Renal cortex interstitium (tissue), 11 donors: Measurements from ENCODE around the gene MICU2. TPM values are rescaled to one million over a fixed set of nuclear protein-coding genes. Genes with fewer than 3 reads are reported as not detected.
"Not testable (repeated sequence)": the region's sequence is repeated elsewhere in the genome, so short reads cannot be mapped to it uniquely, and the experiment has no call there.

Source experiments
- DNase-seq, 11 donors: peaks; one replicate each; pipeline ENCODE4 v3.0.0-alpha.2; 2013; ENCODE audit warnings: low read depth in 9 of 11, low spot score in 4 of 11; ENCODE audit errors: extremely low read depth in 1 of 11
- polyA plus RNA-seq, 3 donors: library from polyadenylated mRNA; unstranded; fragments of 120-200 nt; gene quantifications; one replicate each; pipeline ENCODE4 v1.2.1, GENCODE V29; 2013; ENCODE audit not compliant: insufficient read length in 3 of 3

MICU2 gene
- polyA plus RNA-seq, 3 donors, result 92.3 to 114 (median 107) TPM

DNA sequence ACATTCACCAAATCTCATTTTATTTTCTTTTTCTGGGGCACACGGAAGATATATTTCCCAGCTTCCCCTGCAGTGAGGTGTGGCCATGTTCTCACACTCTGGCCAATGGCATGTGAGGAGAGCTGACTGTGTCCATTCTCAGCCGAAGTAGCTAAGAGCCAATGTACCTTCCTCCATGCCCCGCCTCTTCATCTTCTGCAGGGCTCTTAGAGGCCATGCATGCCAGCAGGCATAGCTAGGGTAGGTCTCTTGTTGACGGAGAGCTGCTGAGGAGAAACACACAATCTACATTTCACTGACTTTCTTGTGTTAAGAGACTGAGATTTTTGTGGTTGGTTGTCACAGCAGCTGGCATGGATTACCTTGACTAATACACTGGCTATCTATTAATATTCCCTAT, 9.8 kb upstream of the MICU2 start:
- DNase-seq, result no peak

DNA sequence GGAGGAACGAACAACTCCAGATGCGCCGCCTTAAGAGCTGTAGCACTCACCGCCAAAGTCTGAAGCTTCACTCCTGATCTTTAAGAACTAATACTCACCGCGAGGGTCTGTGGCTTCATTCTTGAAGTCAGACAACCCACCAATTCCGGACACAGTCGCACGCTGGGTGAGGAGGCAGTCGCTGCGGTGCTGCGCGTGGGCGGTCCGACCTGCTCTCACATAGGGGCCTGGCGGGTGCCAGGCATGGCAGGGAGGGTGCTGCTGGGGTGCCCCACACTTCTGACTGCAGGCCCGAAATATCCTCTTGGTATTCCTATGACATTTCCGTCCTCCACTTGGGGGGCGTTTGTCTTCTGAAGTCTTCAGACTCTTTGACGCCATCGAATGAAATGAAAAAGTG, 7.4 kb upstream of the MICU2 start:
- no peak for DNase-seq

DNA sequence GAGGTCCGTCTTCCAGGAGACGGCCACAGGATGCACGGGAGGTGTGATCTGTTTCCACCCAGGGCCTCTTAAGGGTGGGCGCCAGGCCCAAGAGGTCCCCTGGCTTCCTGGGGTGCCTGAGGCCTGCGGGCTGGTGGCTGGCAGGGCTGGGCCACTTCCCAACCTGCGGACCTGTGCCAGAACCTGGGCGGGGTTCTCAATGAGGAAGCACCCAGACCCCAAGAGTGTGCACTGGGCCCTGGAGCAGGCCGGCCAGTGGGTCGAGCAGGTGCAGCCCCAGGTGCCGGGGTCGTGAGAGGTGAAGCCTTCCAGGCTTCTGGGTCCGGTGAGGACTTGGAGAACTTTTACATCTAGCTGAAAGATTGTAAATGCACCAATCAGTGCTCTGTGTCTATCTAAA, 6.7 kb upstream of the MICU2 start:
- no peak for DNase-seq

DNA sequence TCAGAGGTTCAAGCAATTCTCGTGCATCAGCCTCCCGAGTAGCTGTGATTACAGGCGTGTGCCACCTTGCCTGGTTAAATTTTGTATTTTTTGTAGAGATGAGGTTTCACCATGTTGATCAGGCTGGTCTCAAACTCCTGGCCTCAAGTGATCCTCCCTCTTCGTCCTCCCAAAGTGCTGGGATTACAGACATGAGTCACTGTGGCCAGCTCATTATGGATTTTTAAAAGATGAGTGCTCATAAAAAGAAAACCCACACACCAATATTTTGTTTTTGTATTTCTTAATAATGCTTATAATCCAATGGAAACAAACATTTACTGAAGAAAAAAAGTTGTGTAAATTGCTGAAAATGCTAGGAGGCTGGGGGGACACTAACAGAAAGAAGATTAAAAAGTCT, 5.0 kb upstream of the MICU2 start:
- no peak for DNase-seq

DNA sequence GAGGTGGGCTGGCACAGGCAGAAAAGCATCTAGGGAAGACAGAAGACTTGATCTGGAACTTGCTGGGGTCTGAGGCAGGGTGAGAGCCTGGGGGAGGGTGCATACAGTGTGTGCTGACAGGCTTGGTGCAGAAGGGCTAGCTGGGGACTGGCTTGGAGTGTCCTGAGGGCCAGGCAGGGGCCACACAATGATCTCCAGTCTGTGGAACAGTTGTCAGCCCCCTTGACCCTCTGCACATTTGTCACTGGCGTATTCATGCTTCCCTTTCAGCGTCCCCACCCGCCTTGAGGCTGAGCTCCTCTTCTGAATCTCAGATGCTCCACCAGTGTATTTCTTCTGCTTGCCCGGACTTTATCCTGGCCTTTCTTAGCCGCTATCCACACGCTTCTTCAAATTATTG, 2.8 kb upstream of the MICU2 start:
- no peak for DNase-seq

DNA sequence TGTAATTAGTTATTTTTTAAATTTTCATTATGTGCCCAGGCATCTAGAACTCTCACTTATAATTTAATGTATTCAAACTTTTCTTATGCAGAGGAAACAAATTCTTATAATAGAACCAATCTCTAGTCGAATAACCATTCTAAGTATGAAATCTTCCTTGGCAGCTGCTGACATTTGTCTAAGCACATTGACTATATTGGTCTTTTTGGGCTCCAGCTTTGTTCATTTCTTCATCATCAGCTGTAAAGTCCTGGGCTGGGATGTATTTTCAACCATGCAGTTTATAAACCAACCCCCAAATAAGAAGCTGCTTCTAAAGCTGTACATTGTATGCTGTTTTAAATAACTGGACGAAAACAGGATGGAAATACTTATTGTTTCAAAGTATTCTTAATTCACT, 2.3 kb upstream of the MICU2 start:
- no peak for DNase-seq

DNA sequence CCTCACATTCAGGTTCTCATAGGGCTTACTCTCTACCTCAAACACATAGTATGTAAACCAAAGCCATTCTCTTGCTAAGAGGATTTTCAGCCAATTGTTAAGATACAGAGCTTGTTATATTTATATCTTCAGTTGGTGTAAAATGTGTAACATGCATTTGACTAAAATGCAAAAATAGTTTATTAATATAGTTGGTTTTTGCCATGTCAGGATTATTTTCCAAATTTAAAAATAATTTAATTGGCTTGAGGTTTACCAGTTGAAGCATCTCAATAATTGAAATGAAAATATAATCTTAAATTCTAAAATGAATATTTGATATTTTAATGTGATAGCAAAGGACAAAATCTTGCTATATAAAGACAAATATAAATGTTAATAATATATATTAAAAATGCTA, 7.2 kb downstream of the MICU2 start:
- no peak for DNase-seq

DNA sequence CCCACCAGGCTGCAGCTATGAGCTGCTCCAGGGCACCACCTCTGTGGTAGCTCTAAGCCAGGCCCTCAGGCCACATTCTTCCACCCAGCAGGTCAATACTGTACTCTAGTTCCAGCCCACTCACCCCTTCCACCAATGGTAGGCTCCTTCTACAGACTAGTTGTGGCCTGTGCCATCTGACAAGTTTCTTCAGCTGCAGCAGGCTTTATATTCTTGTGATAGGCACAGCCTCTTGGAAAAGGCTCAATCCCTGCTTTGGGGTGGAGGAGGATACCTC, 8.5 kb downstream of the MICU2 start:
- no peak for DNase-seq

DNA sequence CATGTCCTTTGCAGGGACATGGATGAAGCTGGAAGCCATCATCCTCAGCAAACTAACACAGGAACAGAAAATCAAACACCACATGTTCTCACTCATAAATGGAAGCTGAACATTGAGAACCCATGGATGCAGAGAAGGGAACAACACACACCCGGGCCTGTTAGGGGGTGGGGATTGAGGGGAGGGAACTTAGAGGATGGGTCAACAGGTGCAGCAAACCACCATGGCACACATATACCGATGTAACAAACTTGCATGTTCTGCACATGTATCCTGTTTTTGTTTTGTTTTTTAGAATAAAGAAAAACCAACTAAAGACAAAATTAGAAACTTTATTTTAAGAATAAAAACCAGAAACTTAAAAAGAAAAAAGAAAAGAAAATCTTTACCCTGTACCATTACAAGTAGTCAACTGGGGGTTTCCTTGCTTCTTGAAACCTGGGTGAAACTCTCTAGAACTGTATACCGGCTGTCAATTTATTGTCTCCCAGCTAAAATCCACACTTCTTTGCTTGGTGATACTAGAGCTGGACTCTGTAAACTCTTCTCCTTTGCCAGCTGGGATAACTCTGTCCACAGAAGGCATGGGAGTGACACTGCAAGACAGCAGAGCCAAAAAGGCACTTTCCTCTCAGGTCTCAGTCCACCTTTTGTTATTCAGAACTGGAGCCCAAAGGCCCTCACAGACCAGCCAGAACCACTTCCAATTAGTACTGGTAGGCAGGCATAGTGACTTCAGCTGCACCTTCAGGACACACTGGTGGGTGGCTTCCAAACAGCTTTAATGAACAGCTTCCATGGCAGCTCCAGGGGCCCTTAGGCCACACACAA, 9.0 kb downstream of the MICU2 start:
- no peak for DNase-seq

DNA sequence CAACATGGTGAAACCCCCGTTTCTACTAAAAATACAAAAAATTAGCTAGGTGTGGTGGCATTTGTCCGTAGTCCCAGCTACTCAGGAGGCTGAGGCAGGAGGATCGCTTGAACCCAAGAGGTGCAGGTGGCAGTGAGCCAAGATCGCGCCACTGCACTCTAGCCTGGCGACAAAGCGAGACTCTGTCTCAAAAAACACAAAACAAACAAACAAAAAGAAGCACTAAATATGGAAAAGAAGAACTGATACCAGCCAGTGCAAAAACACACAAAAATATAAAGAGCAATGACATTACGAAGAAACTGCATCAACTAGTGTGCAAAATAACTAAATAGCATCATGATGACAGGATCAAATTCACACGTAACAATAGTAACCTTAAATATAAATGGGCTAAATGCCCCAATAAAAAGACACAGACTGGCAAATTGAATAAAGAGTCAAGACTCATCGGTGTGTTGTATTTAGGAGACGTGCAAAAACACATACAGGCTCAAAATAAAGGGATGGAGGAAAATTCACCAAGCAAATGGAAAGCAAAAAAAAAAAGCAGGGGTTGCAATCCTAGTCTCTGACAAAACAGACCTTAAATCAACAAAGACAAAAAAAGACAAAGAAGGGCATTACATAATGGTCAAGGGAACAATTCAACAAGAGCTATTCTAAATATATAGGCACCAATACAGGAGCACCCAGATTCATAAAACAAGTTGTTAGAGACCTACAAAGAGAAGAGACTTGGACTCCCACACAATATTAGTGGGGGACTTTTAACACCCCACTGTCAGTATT, 13.1 kb downstream of the MICU2 start:
- DNase-seq, result not testable (repeated sequence)

DNA sequence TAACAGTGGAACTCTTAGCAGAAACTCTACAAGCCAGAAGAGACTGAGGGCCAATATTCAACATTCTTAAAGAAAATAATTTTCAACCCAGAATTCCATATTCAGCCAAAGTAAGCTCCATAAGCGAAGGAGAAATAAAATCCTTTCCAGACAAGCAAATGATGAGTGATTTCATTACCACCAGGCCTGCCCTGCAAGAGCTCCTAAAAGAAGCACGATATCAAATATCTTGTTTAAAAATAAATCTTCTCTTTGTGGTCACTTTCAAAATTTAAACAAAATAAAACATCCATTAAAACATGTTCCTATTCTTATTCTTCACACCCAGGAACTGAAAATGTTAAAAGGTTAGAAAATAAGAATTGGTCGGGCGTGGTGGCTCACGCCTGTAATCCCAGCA, 13.7 kb downstream of the MICU2 start:
- DNase-seq, result no peak

DNA sequence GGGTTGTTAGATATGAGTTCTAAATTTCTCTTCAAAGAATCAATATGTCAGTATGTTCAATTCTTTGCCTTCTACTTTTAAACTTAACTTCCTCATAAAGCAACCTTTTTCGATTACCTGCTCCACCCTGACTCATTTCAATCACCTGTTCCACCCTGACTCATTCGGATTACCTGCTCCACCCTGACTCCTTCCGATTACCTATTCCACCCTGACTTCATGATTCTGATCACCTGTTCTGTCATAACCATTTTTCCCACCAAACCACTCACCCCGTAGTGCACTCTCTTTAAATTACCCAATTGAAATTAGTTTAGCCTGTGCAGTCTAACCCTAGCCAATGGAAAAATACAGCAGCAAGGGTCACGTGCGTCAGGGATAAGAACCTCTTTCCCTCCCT, 14.5 kb downstream of the MICU2 start:
- not testable (repeated sequence) for DNase-seq

DNA sequence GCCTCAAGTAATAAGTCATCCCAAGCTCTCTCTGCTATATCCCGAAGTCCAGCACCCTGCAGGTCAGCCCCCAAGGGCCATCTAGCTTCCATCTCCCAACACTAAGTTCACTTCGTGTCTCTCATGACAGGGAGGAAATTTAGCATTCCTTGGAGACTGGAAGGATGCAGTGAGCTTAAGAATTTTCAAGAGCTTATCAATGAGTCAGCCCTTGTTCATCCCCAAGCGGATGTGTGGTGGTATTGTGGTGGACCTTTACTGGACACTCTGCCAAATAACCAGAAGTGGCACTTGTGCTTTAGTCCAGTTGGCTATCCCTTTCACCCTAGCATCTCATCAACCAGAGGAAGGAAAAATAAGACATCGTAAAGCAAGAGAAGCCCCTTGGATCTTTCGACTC, 15.6 kb downstream of the MICU2 start:
- not testable (repeated sequence) for DNase-seq

DNA sequence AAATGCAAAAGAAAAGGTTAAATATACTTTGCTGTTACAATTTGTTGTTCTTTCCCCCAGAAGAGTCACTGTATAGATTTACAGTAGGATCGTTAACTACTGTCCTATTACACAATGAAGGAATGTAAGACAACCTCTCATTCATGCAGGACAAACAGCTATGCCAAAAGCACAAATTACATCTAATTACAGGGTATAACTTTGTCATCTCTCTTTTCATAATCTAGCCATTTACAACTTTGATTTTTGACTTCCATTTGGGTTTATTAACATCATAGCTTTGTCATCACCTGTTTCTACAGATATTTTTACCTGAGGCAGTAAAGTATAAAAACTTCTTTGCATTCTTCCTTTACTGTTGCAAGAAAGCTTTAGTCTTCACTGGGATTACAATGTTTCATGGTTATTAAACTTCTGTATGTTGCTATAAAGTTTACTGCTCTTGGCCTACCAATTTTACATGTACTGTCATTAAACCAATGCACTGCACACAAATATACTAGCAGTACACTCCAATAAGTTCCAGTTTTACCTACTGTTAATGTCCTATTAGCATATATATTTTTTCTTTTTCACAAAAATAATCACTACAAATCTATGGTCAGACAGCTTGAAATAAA, 18.9 kb downstream of the MICU2 start:
- DNase-seq, result no peak

DNA sequence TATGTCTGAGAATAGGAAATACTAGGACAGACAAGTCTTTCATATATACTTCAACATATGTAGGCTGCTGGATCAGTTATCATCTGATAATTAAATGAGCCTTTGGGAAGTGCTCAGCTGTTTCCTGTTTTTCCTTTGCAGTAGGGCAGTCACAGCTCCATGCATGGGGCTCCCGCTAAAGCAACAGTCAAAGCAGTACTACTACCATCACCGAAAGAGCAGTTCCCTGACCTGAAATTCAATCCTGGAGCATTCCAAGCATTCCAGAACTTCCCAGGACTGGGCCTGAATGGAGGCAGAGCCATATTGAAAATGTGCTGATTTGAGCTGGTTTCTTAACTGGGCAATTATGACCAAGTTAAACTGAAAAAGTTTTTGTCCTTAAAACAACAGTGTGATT, 20.5 kb downstream of the MICU2 start:
- peak in 1 of 11 donors; percentile 46 for DNase-seq

DNA sequence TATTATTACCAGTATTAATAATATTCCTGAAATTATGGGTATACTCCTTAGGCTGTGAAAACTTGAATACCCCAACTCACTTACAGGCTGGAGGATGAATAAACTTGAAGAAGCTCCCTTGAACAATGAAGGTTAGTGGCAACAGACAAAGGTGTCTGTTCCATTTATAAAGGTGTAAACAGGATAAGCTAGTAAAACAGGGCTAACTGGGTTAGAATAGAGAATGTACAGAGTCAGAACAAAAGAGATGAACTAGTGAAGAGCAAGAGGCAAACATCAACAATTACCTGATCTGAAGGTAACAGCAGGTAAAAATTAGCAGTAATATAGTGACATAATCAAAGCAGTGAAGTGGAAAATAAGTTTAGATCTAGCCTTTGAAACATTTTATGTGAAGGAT, 23.2 kb downstream of the MICU2 start:
- DNase-seq, result no peak

DNA sequence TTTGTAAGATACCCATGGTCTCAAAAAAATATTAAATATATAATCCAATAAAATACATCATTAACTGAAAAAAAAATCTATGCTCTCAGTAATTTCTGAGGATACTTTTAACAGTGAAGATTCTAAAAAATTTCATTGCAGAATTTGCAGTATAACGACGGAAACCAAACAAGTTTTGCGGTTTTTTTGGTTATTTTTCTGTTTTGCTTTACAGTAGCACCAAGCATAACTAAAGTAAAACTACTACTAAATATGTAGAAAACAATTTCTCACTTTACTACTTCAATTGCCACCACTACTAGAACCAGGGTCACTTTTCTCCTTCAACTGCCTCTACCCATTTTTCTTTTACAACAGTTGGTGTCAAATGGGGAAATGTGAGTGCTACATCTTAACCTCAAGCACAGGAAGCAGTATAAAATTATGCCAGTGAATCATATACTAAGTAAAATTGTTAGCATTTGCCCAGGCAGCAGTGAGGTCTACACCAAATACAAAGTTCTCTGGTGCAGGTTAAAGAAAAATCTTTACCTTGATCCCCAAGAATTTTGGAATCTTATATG, 24.1 kb downstream of the MICU2 start:
- no peak for DNase-seq

DNA sequence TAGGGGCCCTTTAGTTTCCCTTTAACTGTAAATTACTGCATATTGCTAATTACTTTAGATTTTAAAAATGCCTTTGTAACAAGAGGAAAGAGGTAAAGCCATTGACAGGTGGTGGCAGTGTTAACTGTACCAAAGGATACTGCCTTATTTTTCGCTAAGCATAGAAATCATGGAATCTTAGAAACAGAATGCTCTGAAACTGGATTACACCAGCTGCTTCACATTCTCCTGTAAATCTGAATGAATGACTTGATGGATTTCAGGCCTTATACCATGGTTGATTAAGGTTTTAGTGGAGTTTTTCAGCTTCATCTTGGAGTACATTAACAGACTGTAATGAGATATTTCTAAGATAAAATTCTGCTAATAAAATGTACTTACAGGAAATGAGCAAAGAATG, 25.2 kb downstream of the MICU2 start:
- DNase-seq, result no peak

DNA sequence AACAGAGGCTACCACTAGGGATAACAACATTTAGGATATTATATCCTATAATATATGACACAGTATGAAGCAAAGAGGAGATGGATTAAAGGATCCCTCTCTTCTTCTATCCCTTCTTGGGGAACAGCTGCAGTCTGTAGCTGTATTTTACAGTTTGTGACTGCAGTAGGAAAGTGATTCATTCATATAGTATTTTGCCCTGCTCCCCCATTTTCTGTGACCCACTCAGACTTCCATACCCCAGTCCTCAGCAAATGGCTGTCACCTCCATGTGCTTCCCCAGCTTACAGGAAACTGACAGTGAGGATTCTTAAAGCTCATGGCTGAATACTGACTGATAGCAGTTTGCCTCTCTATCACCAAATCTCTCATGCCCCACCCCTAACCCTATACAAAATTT, 27.5 kb downstream of the MICU2 start:
- DNase-seq, result no peak
